ENCODE results near the gene CRYBB1. TPM values are rescaled to one million over a fixed set of nuclear protein-coding genes. Genes with fewer than 3 reads are reported as not detected.

The CRYBB1 gene
- total and polyA plus RNA-seq, 4 donors, result 0.14 to 1.1 (median 0.45) TPM

DNA sequence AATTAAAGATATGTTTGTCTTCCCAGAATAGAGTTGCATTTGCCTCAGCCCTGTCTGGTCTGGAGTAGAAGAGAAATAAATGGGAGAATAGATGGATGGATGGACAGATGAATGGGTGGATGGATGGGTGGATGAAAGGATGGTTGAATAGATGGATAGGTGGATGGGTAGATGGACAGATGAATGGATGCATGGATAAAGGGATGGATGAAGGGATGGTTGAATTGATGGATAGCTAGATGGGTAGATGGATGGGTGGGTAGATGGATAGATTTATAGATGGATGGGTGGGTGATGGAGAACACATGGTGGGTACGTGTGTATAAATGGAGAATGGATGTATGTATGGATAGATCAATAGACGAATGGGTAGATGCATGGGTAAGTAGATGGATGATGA is 8.5 kb downstream of the CRYBB1 start:
- no peaks in the 10 kb centered on the region for H3K9me3 ChIP-seq (ENCODE audit: control insufficient read depth in 4 of 4, insufficient read depth in 3 of 4, low read length in 3 of 4)
- 92 to 100% methylated on average over 2 of the region's 2 CpGs for WGBS, 2 donors
- ATAC-seq (ENCODE audit: insufficient read depth, low FRiP score) (no peak), DNase-seq (no peak)
- no peak overlapping the region for H3K27ac ChIP-seq (ENCODE audit: low read depth in 1 of 2, low read length in 1 of 2)
- no peaks in the 10 kb centered on the region for H3K36me3 ChIP-seq (ENCODE audit: control insufficient read depth in 4 of 4, insufficient read depth in 4 of 4, low read length in 4 of 4)
- no peak overlapping the region for H3K4me3 ChIP-seq
- peaks cover 0 to 5% (median 5%) of the 10 kb centered on the region in 3 donors for H3K27me3 ChIP-seq (ENCODE audit: control insufficient read depth in 3 of 3, insufficient read depth in 3 of 3, low read length in 2 of 3)
- peaks cover 0 to 2% (median 0%) of the 10 kb centered on the region in 5 donors for H3K4me1 ChIP-seq (ENCODE audit: control insufficient read depth in 5 of 5, insufficient read depth in 5 of 5, low read length in 5 of 5)
- TF ChIP-seq, protein P1, sequence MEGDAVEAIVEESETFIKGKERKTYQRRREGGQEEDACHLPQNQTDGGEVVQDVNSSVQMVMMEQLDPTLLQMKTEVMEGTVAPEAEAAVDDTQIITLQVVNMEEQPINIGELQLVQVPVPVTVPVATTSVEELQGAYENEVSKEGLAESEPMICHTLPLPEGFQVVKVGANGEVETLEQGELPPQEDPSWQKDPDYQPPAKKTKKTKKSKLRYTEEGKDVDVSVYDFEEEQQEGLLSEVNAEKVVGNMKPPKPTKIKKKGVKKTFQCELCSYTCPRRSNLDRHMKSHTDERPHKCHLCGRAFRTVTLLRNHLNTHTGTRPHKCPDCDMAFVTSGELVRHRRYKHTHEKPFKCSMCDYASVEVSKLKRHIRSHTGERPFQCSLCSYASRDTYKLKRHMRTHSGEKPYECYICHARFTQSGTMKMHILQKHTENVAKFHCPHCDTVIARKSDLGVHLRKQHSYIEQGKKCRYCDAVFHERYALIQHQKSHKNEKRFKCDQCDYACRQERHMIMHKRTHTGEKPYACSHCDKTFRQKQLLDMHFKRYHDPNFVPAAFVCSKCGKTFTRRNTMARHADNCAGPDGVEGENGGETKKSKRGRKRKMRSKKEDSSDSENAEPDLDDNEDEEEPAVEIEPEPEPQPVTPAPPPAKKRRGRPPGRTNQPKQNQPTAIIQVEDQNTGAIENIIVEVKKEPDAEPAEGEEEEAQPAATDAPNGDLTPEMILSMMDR (IDR thresholded peaks at IDR 0.05; ENCODE audit: control extremely low read depth, extremely low read depth), result no peak
- no peak overlapping the region for H3K9ac ChIP-seq (ENCODE audit: insufficient read depth in 1 of 2, low read length in 2 of 2)

DNA sequence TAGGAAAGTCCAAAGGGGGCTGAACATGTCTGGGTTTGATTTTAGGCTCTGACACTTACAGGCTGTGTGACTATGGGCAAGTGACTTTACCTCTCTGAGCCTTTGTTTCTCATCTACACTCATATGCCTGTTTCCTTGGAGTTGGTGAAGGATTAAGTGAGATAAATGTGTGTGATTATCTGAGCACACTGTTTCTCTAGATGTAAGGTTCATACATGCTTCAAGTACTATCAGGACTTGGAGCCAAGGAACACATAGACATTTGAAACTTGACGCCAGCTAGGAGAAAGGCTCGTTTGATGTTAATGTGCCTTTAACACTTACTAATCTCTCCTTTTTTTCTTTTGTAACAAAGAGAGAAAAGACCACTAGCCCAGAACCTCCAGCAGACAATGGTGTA is 9.7 kb downstream of the CRYBB1 start:
- WGBS, 2 donors, result 45 to 76% methylated on average over 2 of the region's 2 CpGs
- no peak overlapping the region for H3K9ac ChIP-seq (ENCODE audit: insufficient read depth in 1 of 2, low read length in 2 of 2)
- ATAC-seq (ENCODE audit: insufficient read depth, low FRiP score) (no peak), DNase-seq (no peak)
- TF ChIP-seq, protein P1 (IDR thresholded peaks at IDR 0.05; ENCODE audit: control extremely low read depth, extremely low read depth), result no peak
- H3K36me3 ChIP-seq (ENCODE audit: control insufficient read depth in 4 of 4, insufficient read depth in 4 of 4, low read length in 4 of 4), result no peaks in the 10 kb centered on the region
- H3K4me3 ChIP-seq, result no peak overlapping the region
- H3K9me3 ChIP-seq (ENCODE audit: control insufficient read depth in 4 of 4, insufficient read depth in 3 of 4, low read length in 3 of 4), result no peaks in the 10 kb centered on the region
- H3K4me1 ChIP-seq (ENCODE audit: control insufficient read depth in 5 of 5, insufficient read depth in 5 of 5, low read length in 5 of 5), result peaks cover 0 to 3% (median 0%) of the 10 kb centered on the region in 5 donors
- H3K27ac ChIP-seq (ENCODE audit: low read depth in 1 of 2, low read length in 1 of 2), result no peak overlapping the region
- H3K27me3 ChIP-seq (ENCODE audit: control insufficient read depth in 3 of 3, insufficient read depth in 3 of 3, low read length in 2 of 3), result peaks cover 0 to 5% (median 3%) of the 10 kb centered on the region in 3 donors

DNA sequence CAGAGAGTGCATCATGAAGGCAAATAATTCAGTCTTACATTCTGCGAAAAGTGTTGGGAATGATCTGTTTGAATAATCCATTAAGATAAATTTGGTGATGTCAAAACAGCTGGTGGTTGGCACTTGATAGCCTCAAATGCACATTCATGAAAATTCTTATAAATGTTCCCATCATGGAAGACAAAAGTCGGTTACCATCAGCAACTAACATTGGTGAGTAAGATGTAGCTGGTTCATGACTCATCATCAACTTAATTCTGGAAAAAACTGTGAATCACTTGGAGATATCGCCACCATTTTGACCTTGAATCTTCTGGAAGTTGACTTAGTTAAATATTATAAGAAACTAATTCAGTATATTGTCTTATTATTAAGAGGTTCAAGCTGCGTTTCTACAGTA is 11.2 kb downstream of the CRYBB1 start:
- TF ChIP-seq, protein P1 (IDR thresholded peaks at IDR 0.05; ENCODE audit: control extremely low read depth, extremely low read depth), result no peak
- H3K27ac ChIP-seq (ENCODE audit: low read depth in 1 of 2, low read length in 1 of 2), result no peak overlapping the region
- no peaks in the 10 kb centered on the region for H3K36me3 ChIP-seq (ENCODE audit: control insufficient read depth in 4 of 4, insufficient read depth in 4 of 4, low read length in 4 of 4)
- H3K4me1 ChIP-seq (ENCODE audit: control insufficient read depth in 5 of 5, insufficient read depth in 5 of 5, low read length in 5 of 5), result peaks cover 0 to 3% (median 0%) of the 10 kb centered on the region in 5 donors
- H3K9ac ChIP-seq (ENCODE audit: insufficient read depth in 1 of 2, low read length in 2 of 2), result no peak overlapping the region
- H3K27me3 ChIP-seq (ENCODE audit: control insufficient read depth in 3 of 3, insufficient read depth in 3 of 3, low read length in 2 of 3), result peaks cover 0 to 3% (median 0%) of the 10 kb centered on the region in 3 donors
- ATAC-seq (ENCODE audit: insufficient read depth, low FRiP score), result no peak
- DNase-seq, result no peak
- H3K9me3 ChIP-seq (ENCODE audit: control insufficient read depth in 4 of 4, insufficient read depth in 3 of 4, low read length in 3 of 4), result no peaks in the 10 kb centered on the region
- H3K4me3 ChIP-seq, result no peak overlapping the region
- 93 to 95% methylated on average over 4 of the region's 4 CpGs for WGBS, 2 donors

DNA sequence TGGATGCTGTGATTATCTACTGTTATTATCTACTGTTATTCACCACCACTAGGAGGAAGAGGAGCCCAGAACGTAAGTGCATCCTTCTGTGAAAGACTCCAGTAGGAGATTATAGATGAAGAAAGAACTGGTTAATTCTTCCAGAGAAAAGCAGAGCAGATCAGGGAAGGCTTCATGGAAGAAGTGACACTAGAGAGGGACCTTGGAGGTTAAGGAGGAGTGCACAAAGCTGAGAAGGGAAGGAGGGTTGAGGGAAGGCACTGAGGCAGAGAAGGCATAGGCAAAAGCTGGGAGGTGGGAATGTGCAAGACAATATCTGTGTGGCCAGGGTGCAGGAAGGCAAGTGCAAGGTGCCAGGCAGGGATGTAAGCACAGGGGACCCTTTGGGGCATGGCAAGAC is 13.5 kb downstream of the CRYBB1 start:
- TF ChIP-seq, protein P1 (IDR thresholded peaks at IDR 0.05; ENCODE audit: control extremely low read depth, extremely low read depth), result no peak
- DNase-seq (no peak), ATAC-seq (ENCODE audit: insufficient read depth, low FRiP score) (no peak)
- Histone ChIP-seq H3K4me1 (ENCODE audit: control insufficient read depth in 5 of 5, insufficient read depth in 5 of 5, low read length in 5 of 5) (peaks cover 0 to 1% (median 0%) of the 10 kb centered on the region in 5 donors), H3K36me3 (ENCODE audit: control insufficient read depth in 4 of 4, insufficient read depth in 4 of 4, low read length in 4 of 4) (no peaks in the 10 kb centered on the region), H3K27me3 (ENCODE audit: control insufficient read depth in 3 of 3, insufficient read depth in 3 of 3, low read length in 2 of 3) (peaks cover 0 to 3% (median 0%) of the 10 kb centered on the region in 3 donors), H3K4me3 (no peak overlapping the region), H3K27ac (ENCODE audit: low read depth in 1 of 2, low read length in 1 of 2) (no peak overlapping the region), H3K9ac (ENCODE audit: insufficient read depth in 1 of 2, low read length in 2 of 2) (no peak overlapping the region), H3K9me3 (ENCODE audit: control insufficient read depth in 4 of 4, insufficient read depth in 3 of 4, low read length in 3 of 4) (no peaks in the 10 kb centered on the region)
- WGBS, 2 donors, result 72 to 75% methylated on average over 1 of the region's 1 CpG
